ENCODE data around the gene SMIM27. TPM values are rescaled to one million over a fixed set of nuclear protein-coding genes. Genes with fewer than 3 reads are reported as not detected.

The SMIM27 gene
- total and polyA plus RNA-seq, 2 of the 4 experiments (the other 2 are of a cell fraction) = 1.1 to 3.4 TPM

GRCh38 chr9:32533816-32534215, 18.3 kb upstream of the SMIM27 start:
- WGBS, 2 experiments (ENCODE audit: extremely low coverage in 2 of 2, insufficient read length in 1 of 2) = 80% methylated on average over 1 of the region's 4 CpGs; no CpG with 5 or more reads in 1 of the 2 experiments
- dilution Hi-C loops (cut with HindIII; ENCODE audit: low sequenced_read_pairs, unreplicated experiment) = no loop called here

More at GRCh38 chr9:32533816-32534215, 18.3 kb upstream of the SMIM27 start:
- H3K4ac ChIP-seq (ENCODE audit: low read depth, low read length) = no peak overlapping the region
- H3K27me3 ChIP-seq (ENCODE audit: control insufficient read depth, insufficient read depth, low read length) = no peaks in the 10 kb centered on the region
- no peak overlapping the region for H2BK20ac ChIP-seq (ENCODE audit: low read depth, low read length)
- no peaks in the 10 kb centered on the region for H3K36me3 ChIP-seq (ENCODE audit: control insufficient read depth, insufficient read depth, low read length)
- H3K56ac ChIP-seq (ENCODE audit: extremely low read depth, insufficient read depth, low read length) = no peak overlapping the region
- H3K23ac ChIP-seq (ENCODE audit: low read depth, low read length) = no peak overlapping the region
- in situ Hi-C loops (cut with MboI; ENCODE audit: low sequenced_read_pairs) = no loop called here
- H3K18ac ChIP-seq (ENCODE audit: low read depth, low read length) = no peak overlapping the region
- no peaks in the 10 kb centered on the region for H4K20me1 ChIP-seq (ENCODE audit: insufficient read depth, low read length)
- H4K91ac ChIP-seq (ENCODE audit: insufficient read depth, low read depth, low read length) = no peak overlapping the region
- POLR2A ChIA-PET (ENCODE audit: unreplicated experiment) = interaction anchor here (1.0 kb wide), 1 partner anchor 8 kb away, joined by 3 read pairs; the partner anchor contains the start of gene RIGI
- H2AFZ ChIP-seq (replicated peaks; ENCODE audit: low read length, poor library complexity) = no peak overlapping the region
- no peak overlapping the region for H2AK9ac ChIP-seq (replicated peaks; ENCODE audit: low read depth, low read length, poor library complexity)
- H2BK15ac ChIP-seq (ENCODE audit: low read depth, low read length) = no peak overlapping the region
- no peak for TF ChIP-seq MXI1 (IDR thresholded peaks at IDR 0.05; ENCODE audit: borderline replicate concordance, low read depth, low read length)
- TF ChIP-seq, protein P1, sequence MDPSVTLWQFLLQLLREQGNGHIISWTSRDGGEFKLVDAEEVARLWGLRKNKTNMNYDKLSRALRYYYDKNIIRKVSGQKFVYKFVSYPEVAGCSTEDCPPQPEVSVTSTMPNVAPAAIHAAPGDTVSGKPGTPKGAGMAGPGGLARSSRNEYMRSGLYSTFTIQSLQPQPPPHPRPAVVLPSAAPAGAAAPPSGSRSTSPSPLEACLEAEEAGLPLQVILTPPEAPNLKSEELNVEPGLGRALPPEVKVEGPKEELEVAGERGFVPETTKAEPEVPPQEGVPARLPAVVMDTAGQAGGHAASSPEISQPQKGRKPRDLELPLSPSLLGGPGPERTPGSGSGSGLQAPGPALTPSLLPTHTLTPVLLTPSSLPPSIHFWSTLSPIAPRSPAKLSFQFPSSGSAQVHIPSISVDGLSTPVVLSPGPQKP (IDR thresholded peaks at IDR 0.05; ENCODE audit: borderline replicate concordance, low read depth, low read length) = no peak
- no peak for TF ChIP-seq MAZ (IDR thresholded peaks at IDR 0.05; ENCODE audit: borderline replicate concordance, low read depth, low read length)
- TF ChIP-seq MAFK (IDR thresholded peaks at IDR 0.05; ENCODE audit: low read depth, low read length) = no peak
- TF ChIP-seq, protein P2, sequence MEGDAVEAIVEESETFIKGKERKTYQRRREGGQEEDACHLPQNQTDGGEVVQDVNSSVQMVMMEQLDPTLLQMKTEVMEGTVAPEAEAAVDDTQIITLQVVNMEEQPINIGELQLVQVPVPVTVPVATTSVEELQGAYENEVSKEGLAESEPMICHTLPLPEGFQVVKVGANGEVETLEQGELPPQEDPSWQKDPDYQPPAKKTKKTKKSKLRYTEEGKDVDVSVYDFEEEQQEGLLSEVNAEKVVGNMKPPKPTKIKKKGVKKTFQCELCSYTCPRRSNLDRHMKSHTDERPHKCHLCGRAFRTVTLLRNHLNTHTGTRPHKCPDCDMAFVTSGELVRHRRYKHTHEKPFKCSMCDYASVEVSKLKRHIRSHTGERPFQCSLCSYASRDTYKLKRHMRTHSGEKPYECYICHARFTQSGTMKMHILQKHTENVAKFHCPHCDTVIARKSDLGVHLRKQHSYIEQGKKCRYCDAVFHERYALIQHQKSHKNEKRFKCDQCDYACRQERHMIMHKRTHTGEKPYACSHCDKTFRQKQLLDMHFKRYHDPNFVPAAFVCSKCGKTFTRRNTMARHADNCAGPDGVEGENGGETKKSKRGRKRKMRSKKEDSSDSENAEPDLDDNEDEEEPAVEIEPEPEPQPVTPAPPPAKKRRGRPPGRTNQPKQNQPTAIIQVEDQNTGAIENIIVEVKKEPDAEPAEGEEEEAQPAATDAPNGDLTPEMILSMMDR (conservative IDR thresholded peaks at IDR 0.05; ENCODE audit: low read depth, low read length) = no peak
- no peak for TF ChIP-seq CEBPB (IDR thresholded peaks at IDR 0.05; ENCODE audit: low read depth, low read length)
- no peak for TF ChIP-seq RAD21 (IDR thresholded peaks at IDR 0.05; ENCODE audit: low read length)
- TF ChIP-seq CHD1 (IDR thresholded peaks at IDR 0.05; ENCODE audit: low read depth, low read length) = no peak
- no peak for TF ChIP-seq RCOR1 (IDR thresholded peaks at IDR 0.05; ENCODE audit: insufficient replicate concordance, low read length)
- TF ChIP-seq FOS (IDR thresholded peaks at IDR 0.05; ENCODE audit: low read depth, low read length) = no peak
- TF ChIP-seq, protein P3, sequence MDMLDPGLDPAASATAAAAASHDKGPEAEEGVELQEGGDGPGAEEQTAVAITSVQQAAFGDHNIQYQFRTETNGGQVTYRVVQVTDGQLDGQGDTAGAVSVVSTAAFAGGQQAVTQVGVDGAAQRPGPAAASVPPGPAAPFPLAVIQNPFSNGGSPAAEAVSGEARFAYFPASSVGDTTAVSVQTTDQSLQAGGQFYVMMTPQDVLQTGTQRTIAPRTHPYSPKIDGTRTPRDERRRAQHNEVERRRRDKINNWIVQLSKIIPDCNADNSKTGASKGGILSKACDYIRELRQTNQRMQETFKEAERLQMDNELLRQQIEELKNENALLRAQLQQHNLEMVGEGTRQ (IDR thresholded peaks at IDR 0.05; ENCODE audit: low read depth, low read length) = no peak
- TF ChIP-seq SMC3 (IDR thresholded peaks at IDR 0.05; ENCODE audit: low read depth, low read length) = no peak
- no peak for TF ChIP-seq NFE2L2 (IDR thresholded peaks at IDR 0.05; ENCODE audit: low read depth, low read length)
- TF ChIP-seq POLR2A (IDR thresholded peaks at IDR 0.05; ENCODE audit: low read depth, low read length) = no peak
- no peak overlapping the region for H2BK120ac ChIP-seq (ENCODE audit: low read depth, low read length)
- H3K4me2 ChIP-seq (ENCODE audit: low read depth, low read length) = no peak overlapping the region
- H3K14ac ChIP-seq (replicated peaks; ENCODE audit: low read depth, low read length) = no peak overlapping the region
- no peaks in the 10 kb centered on the region for H3K9me1 ChIP-seq (ENCODE audit: insufficient read depth, low read length)
- no peak overlapping the region for H2BK5ac ChIP-seq (ENCODE audit: low read depth, low read length, poor library complexity, severe bottlenecking)
- H3K4me1 ChIP-seq (ENCODE audit: control insufficient read depth, insufficient read depth, low read length) = no peaks in the 10 kb centered on the region
- H3K79me1 ChIP-seq (ENCODE audit: low read depth in 1 of 2, low read length in 2 of 2) = peaks cover 7 to 15% of the 10 kb centered on the region in 2 experiments; a peak in 2 of 4 replicates
- H4K5ac ChIP-seq (ENCODE audit: low read depth, low read length) = no peak overlapping the region
- BruUV-seq (replicated peaks) = no TSS peak
- no peak for ATAC-seq (ENCODE audit: low read depth)
- H3K9me3 ChIP-seq (ENCODE audit: control insufficient read depth, insufficient read depth, low read length) = no peaks in the 10 kb centered on the region
- no peak overlapping the region for H2AK5ac ChIP-seq (ENCODE audit: low read depth, low read length)
- CTCF ChIA-PET = interaction anchor here (0.8 kb wide), 1 partner anchor 11 kb away, joined by 3 read pairs; no protein-coding TSS in a partner anchor
- no peak overlapping the region for H4K8ac ChIP-seq (ENCODE audit: low read depth in 2 of 2, low read length in 2 of 2)
- H3K27ac ChIP-seq (ENCODE audit: insufficient read depth, low read length) = no peak overlapping the region
- no peak for DNase-seq
- H3K9ac ChIP-seq (ENCODE audit: low read depth, low read length) = no peak overlapping the region
- H3K4me3 ChIP-seq (ENCODE audit: insufficient read depth, low read depth, low read length) = no peak overlapping the region
- intact Hi-C loops (cut with micrococcal nuclease) = no loop called here

Measured in IMR-90 (cell line).